Activated CD8-positive, alpha-beta T cell treated with anti-CD3 and anti-CD28 coated beads for 36 hours (primary cell): ENCODE results near the gene RAB3D. TPM values are rescaled to one million over a fixed set of nuclear protein-coding genes. Genes with fewer than 3 reads are reported as not detected.

ENCODE experiments used
- ATAC-seq: fragments of 200-7000 bp; cut with Tn5 transposase; one replicate; pipeline ENCODE4 v1.10.0; 2021; ENCODE audit warnings: mild to moderate bottlenecking, moderate library complexity
- CTCF ChIA-PET: fragments of 350-600 bp; sonication (Branson Sonifier 250); formaldehyde crosslinking; loops from one replicate; lab custom pipeline; 2021; ENCODE audit warnings: antibody characterized with exemption; lab: Charles Lee
- POLR2A ChIA-PET: fragments of 350-600 bp; sonication (Branson Sonifier 250); formaldehyde crosslinking; loops from one replicate; lab custom pipeline; 2021; ENCODE audit warnings: antibody characterized with exemption; lab: Charles Lee
- DNase-seq: peaks from one replicate; pipeline ENCODE4 v3.0.0-alpha.2; 2020
- H3K27ac Mint-ChIP-seq: one replicate; pipeline ENCODE4 v1.8.0; 2021; ENCODE audit warnings: mild to moderate bottlenecking, mixed read lengths
- H3K27me3 Mint-ChIP-seq: one replicate; pipeline ENCODE4 v1.8.0; 2021; ENCODE audit warnings: mixed read lengths
- H3K36me3 Mint-ChIP-seq: one replicate; pipeline ENCODE4 v1.8.0; 2021; ENCODE audit warnings: low read depth, mixed read lengths
- H3K4me1 Mint-ChIP-seq: one replicate; pipeline ENCODE4 v1.8.0; 2021; ENCODE audit warnings: low read depth, mixed read lengths
- H3K4me3 Mint-ChIP-seq: one replicate; pipeline ENCODE4 v1.8.0; 2021; ENCODE audit warnings: mild to moderate bottlenecking, moderate library complexity, mixed read lengths
- H3K9me3 Mint-ChIP-seq: one replicate; pipeline ENCODE4 v1.8.0; 2021; ENCODE audit warnings: mixed read lengths
- CTCF ChIP-seq: fragments of 200-600 bp; IDR thresholded peaks from one replicate; pipeline ENCODE4 v1.8.0; 2022; ENCODE audit warnings: antibody characterized with exemption, mild to moderate bottlenecking
- intact Hi-C: fragments of 100-400 bp; cut with micrococcal nuclease; formaldehyde crosslinking; loops from one replicate; pipeline ENCODE4 v1.10.0; 2022
- total RNA-seq, 2 experiments: library from RNA; stranded (reverse); gene quantifications; one replicate each; pipeline ENCODE4 v1.2.3, GENCODE V29; 2021

Gene RAB3D
- total RNA-seq, 2 experiments from 2014 or later, result 6.7 to 7.0 TPM

- ChIA-PET POLR2A (interaction anchor here (0.6 kb wide), 1 partner anchor 20 kb away, joined by 3 read pairs; no protein-coding TSS in a partner anchor), CTCF (interaction anchor here (1.7 kb wide), 1 partner anchor 176 kb away, joined by 4 read pairs; no protein-coding TSS in a partner anchor)
- Mint-ChIP-seq H3K4me3 (no peak overlapping the region), H3K4me1 (no peaks in the 10 kb centered on the region), H3K9me3 (no peaks in the 10 kb centered on the region), H3K36me3 (no peaks in the 10 kb centered on the region), H3K27me3 (peaks cover 4% of the 10 kb centered on the region), H3K27ac (no peak overlapping the region)
- DNase-seq (no peak), ATAC-seq (no peak)
- intact Hi-C loops, result no loop called here
- no peak for TF ChIP-seq CTCF
Measured at GRCh38 chr19:11306337-11306736, 33.1 kb downstream of the RAB3D start.

GRCh38 chr19:11304936-11305335 lies 34.5 kb downstream of the RAB3D start:
- CTCF ChIA-PET, result interaction anchor here (1.3 to 1.7 kb wide), 2 partner anchors 11 to 178 kb away, joined by 4 to 5 read pairs; no protein-coding TSS in a partner anchor
- POLR2A ChIA-PET, result no interaction called here
- ATAC-seq (no peak), DNase-seq (no peak)
- peaks cover 4% of the 10 kb centered on the region for H3K27me3 Mint-ChIP-seq
- no peaks in the 10 kb centered on the region for H3K4me1 Mint-ChIP-seq
- intact Hi-C loops, result no loop called here
- TF ChIP-seq CTCF, result no peak
- no peak overlapping the region for H3K27ac Mint-ChIP-seq
- H3K36me3 Mint-ChIP-seq, result no peaks in the 10 kb centered on the region
- no peak overlapping the region for H3K4me3 Mint-ChIP-seq
- H3K9me3 Mint-ChIP-seq, result no peaks in the 10 kb centered on the region

GRCh38 chr19:11300811-11301120 lies 38.7 kb downstream of the RAB3D start:
- Mint-ChIP-seq H3K4me1 (no peaks in the 10 kb centered on the region), H3K36me3 (no peaks in the 10 kb centered on the region), H3K27ac (no peak overlapping the region), H3K9me3 (no peaks in the 10 kb centered on the region), H3K27me3 (peaks cover 1% of the 10 kb centered on the region), H3K4me3 (no peak overlapping the region)
- ChIA-PET POLR2A (no interaction called here), CTCF (no interaction called here)
- no peak for TF ChIP-seq CTCF
- DNase-seq, result no peak
- intact Hi-C loops, result no loop called here
- no peak for ATAC-seq

- ChIA-PET CTCF (interaction anchor here (1.0 kb wide), 1 partner anchor 81 kb away, joined by 3 read pairs; no protein-coding TSS in a partner anchor), POLR2A (no interaction called here)
- Mint-ChIP-seq H3K4me3 (no peak overlapping the region), H3K27me3 (peaks cover 1% of the 10 kb centered on the region), H3K27ac (no peak overlapping the region), H3K4me1 (no peaks in the 10 kb centered on the region), H3K9me3 (no peaks in the 10 kb centered on the region), H3K36me3 (no peaks in the 10 kb centered on the region)
- ATAC-seq, result no peak
- intact Hi-C loops, result loop anchor here (10.0 kb wide), 1 partner anchor 175 kb away; no protein-coding TSS in a partner anchor
- TF ChIP-seq CTCF, result no peak
- no peak for DNase-seq
Measured at GRCh38 chr19:11299946-11300810, 39.3 kb downstream of the RAB3D start.

- no peak for DNase-seq
Measured at GRCh38 chr19:11296264-11296663, 43.2 kb downstream of the RAB3D start.

More at GRCh38 chr19:11296264-11296663, 43.2 kb downstream of the RAB3D start:
- Mint-ChIP-seq H3K36me3 (no peaks in the 10 kb centered on the region), H3K4me3 (no peak overlapping the region), H3K27me3 (peaks cover 13% of the 10 kb centered on the region), H3K27ac (no peak overlapping the region), H3K9me3 (no peaks in the 10 kb centered on the region), H3K4me1 (peaks cover 10% of the 10 kb centered on the region)
- intact Hi-C loops, result loop anchor here (10.0 kb wide), 1 partner anchor 179 kb away; no protein-coding TSS in a partner anchor
- ChIA-PET CTCF (interaction anchor here (1.3 to 1.8 kb wide), 2 partner anchors 79 to 84 kb away, joined by 3 to 6 read pairs; no protein-coding TSS in a partner anchor), POLR2A (interaction anchor here (1.4 kb wide), 1 partner anchor 187 kb away, joined by 4 read pairs; no protein-coding TSS in a partner anchor)
- no peak for TF ChIP-seq CTCF
- no peak for ATAC-seq
